IMR-90 (cell line): Measurements from ENCODE around the gene COPZ1. TPM values are rescaled to one million over a fixed set of nuclear protein-coding genes. Genes with fewer than 3 reads are reported as not detected.

Experiments
- ATAC-seq: fragments of 200-7000 bp; cut with Tn5 transposase; 2 replicates; pipeline ENCODE4 v1.9.1; 2020; ENCODE audit warnings: low read depth, mild to moderate bottlenecking, moderate library complexity
- BruUV-seq: library from RNA; stranded (reverse); fragments of 400-500 nt; replicated peaks from 2 replicates; lab custom pipeline; 2021; lab: Mats Ljungman, UMichigan
- CTCF ChIA-PET: fragments of 300-600 bp; formaldehyde crosslinking; extraction: SDS; loops from one replicate; lab custom pipeline; 2021; ENCODE audit warnings: antibody characterized with exemption; lab: Yijun Ruan, JAX
- POLR2A ChIA-PET: fragments of 300-600 bp; sonication (Branson Sonifier 250); formaldehyde crosslinking; loops from one replicate; lab custom pipeline; 2022; ENCODE audit warnings: antibody characterized with exemption; ENCODE audit not compliant: unreplicated experiment; lab: Charles Lee
- DNase-seq: peaks from one replicate; pipeline ENCODE4 v3.0.0; 2013
- H2AFZ ChIP-seq: replicated peaks from 2 replicates; pipeline ENCODE3; 2013; ENCODE audit warnings: low read length, mild to moderate bottlenecking; ENCODE audit not compliant: poor library complexity
- H2AK5ac ChIP-seq: 2 replicates; pipeline ENCODE4 v1.6.1; 2013; ENCODE audit warnings: low read depth, low read length, inconsistent platforms
- H2AK9ac ChIP-seq: replicated peaks from 2 replicates; pipeline ENCODE3; 2013; ENCODE audit warnings: mild to moderate bottlenecking, low read depth, low read length, moderate library complexity; ENCODE audit not compliant: poor library complexity
- H2BK120ac ChIP-seq: 2 replicates; pipeline ENCODE4 v1.6.1; 2013; ENCODE audit warnings: low read depth, low read length, inconsistent platforms
- H2BK15ac ChIP-seq: 3 replicates; pipeline ENCODE4 v1.6.1; 2013; ENCODE audit warnings: low read depth, low read length, inconsistent platforms
- H2BK20ac ChIP-seq: 2 replicates; pipeline ENCODE4 v1.6.1; 2013; ENCODE audit warnings: low read depth, mild to moderate bottlenecking, inconsistent platforms, low read length, moderate library complexity
- H2BK5ac ChIP-seq: 2 replicates; pipeline ENCODE4 v1.6.1; 2013; ENCODE audit warnings: mild to moderate bottlenecking, low read depth, low read length, inconsistent platforms; ENCODE audit not compliant: poor library complexity, severe bottlenecking
- H3K14ac ChIP-seq: replicated peaks from 2 replicates; pipeline ENCODE4 v1.6.1; 2013; ENCODE audit warnings: low read depth, low read length, inconsistent platforms
- H3K18ac ChIP-seq: 2 replicates; pipeline ENCODE4 v1.6.1; 2013; ENCODE audit warnings: low read depth, low read length, control low read depth
- H3K23ac ChIP-seq: 2 replicates; pipeline ENCODE4 v1.6.1; 2013; ENCODE audit warnings: low read depth, low read length, inconsistent platforms
- H3K27ac ChIP-seq: 2 replicates; pipeline ENCODE4 v1.5.1; 2013; ENCODE audit warnings: mild to moderate bottlenecking, control low read depth, low read length; ENCODE audit not compliant: insufficient read depth
- H3K27me3 ChIP-seq: 2 replicates; pipeline ENCODE4 v1.6.1; 2013; ENCODE audit warnings: low read length; ENCODE audit not compliant: control insufficient read depth, insufficient read depth
- H3K36me3 ChIP-seq: 2 replicates; pipeline ENCODE4 v1.6.1; 2013; ENCODE audit warnings: low read length, mixed read lengths; ENCODE audit not compliant: control insufficient read depth, insufficient read depth
- H3K4ac ChIP-seq: 2 replicates; pipeline ENCODE4 v1.6.1; 2013; ENCODE audit warnings: low read depth, low read length, inconsistent platforms
- H3K4me1 ChIP-seq: 2 replicates; pipeline ENCODE4 v1.6.1; 2013; ENCODE audit warnings: low read length, mixed read lengths; ENCODE audit not compliant: control insufficient read depth, insufficient read depth
- H3K4me2 ChIP-seq: 2 replicates; pipeline ENCODE4 v1.6.1; 2013; ENCODE audit warnings: low read depth, mild to moderate bottlenecking, control low read depth, low read length, moderate library complexity
- H3K4me3 ChIP-seq: 2 replicates; pipeline ENCODE4 v1.5.1; 2013; ENCODE audit warnings: low read depth, mild to moderate bottlenecking, control low read depth, low read length, moderate library complexity; ENCODE audit not compliant: insufficient read depth
- H3K56ac ChIP-seq: 2 replicates; pipeline ENCODE4 v1.6.1; 2013; ENCODE audit warnings: low read length, inconsistent platforms; ENCODE audit not compliant: insufficient read depth; ENCODE audit errors: extremely low read depth
- H3K79me1 ChIP-seq, 2 experiments: 2 replicates each; pipeline ENCODE4 v1.6.1; 2013; ENCODE audit warnings: low read length in 2 of 2, inconsistent platforms in 1 of 2, low read depth in 1 of 2
- H3K9ac ChIP-seq: 2 replicates; pipeline ENCODE4 v1.6.1; 2013; ENCODE audit warnings: low read depth, low read length, control low read depth
- H3K9me1 ChIP-seq: 2 replicates; pipeline ENCODE4 v1.6.1; 2013; ENCODE audit warnings: low read length, inconsistent platforms; ENCODE audit not compliant: insufficient read depth
- H3K9me3 ChIP-seq: 2 replicates; pipeline ENCODE4 v1.6.1; 2013; ENCODE audit warnings: low read length; ENCODE audit not compliant: control insufficient read depth, insufficient read depth
- H4K20me1 ChIP-seq: 2 replicates; pipeline ENCODE4 v1.6.1; 2013; ENCODE audit warnings: low read length, inconsistent platforms; ENCODE audit not compliant: insufficient read depth
- H4K5ac ChIP-seq: 2 replicates; pipeline ENCODE4 v1.6.1; 2013; ENCODE audit warnings: mild to moderate bottlenecking, low read depth, low read length, control low read depth
- H4K8ac ChIP-seq, 2 experiments: 2 replicates each; pipeline ENCODE4 v1.6.1; 2013; ENCODE audit warnings: low read depth in 2 of 2, low read length in 2 of 2, control low read depth in 1 of 2, inconsistent platforms in 1 of 2
- H4K91ac ChIP-seq: 2 replicates; pipeline ENCODE4 v1.6.1; 2013; ENCODE audit warnings: low read depth, low read length, inconsistent platforms; ENCODE audit not compliant: insufficient read depth
- BHLHE40 ChIP-seq: fragments of 150-350 bp; IDR thresholded peaks from 2 replicates; pipeline ENCODE4 v1.6.1; 2016; ENCODE audit warnings: mild to moderate bottlenecking, low read depth, low read length
- CEBPB ChIP-seq: IDR thresholded peaks from 2 replicates; pipeline ENCODE4 v1.6.1; 2012; ENCODE audit warnings: low read depth, low read length, improper control_type of control experiment
- CHD1 ChIP-seq: IDR thresholded peaks from 2 replicates; pipeline ENCODE4 v1.6.1; 2012; ENCODE audit warnings: low read depth, low read length, improper control_type of control experiment
- FOS ChIP-seq: fragments of 150-350 bp; IDR thresholded peaks from 2 replicates; pipeline ENCODE4 v1.6.1; 2016; ENCODE audit warnings: low read depth, low read length
- MAFK ChIP-seq: IDR thresholded peaks from 2 replicates; pipeline ENCODE4 v1.6.1; 2012; ENCODE audit warnings: low read depth, low read length, improper control_type of control experiment
- MAZ ChIP-seq: IDR thresholded peaks from 2 replicates; pipeline ENCODE4 v1.6.1; 2012; ENCODE audit warnings: low read depth, mild to moderate bottlenecking, low read length, improper control_type of control experiment, moderate library complexity, borderline replicate concordance
- MXI1 ChIP-seq: IDR thresholded peaks from 2 replicates; pipeline ENCODE4 v1.6.1; 2012; ENCODE audit warnings: low read depth, mild to moderate bottlenecking, low read length, moderate library complexity, borderline replicate concordance
- NFE2L2 ChIP-seq: fragments of 150-350 bp; IDR thresholded peaks from 2 replicates; pipeline ENCODE4 v1.6.1; 2016; ENCODE audit warnings: low read depth, mild to moderate bottlenecking, low read length
- POLR2A ChIP-seq: IDR thresholded peaks from 2 replicates; pipeline ENCODE4 v1.6.1; 2012; ENCODE audit warnings: mild to moderate bottlenecking, low read depth, low read length
- RAD21 ChIP-seq: IDR thresholded peaks from 2 replicates; pipeline ENCODE4 v1.6.1; 2012; ENCODE audit warnings: low read length, improper control_type of control experiment
- RCOR1 ChIP-seq: IDR thresholded peaks from 2 replicates; pipeline ENCODE4 v1.6.1; 2012; ENCODE audit warnings: mild to moderate bottlenecking, low read length, improper control_type of control experiment; ENCODE audit not compliant: insufficient replicate concordance
- RFX5 ChIP-seq: IDR thresholded peaks from 2 replicates; pipeline ENCODE4 v1.8.0; 2012; ENCODE audit warnings: low read depth, mild to moderate bottlenecking, low read length, moderate library complexity
- WGBS, 2 experiments: methylation state at CpG; one replicate each; pipeline versions ENCODE4 v1.1.5 to v1.1.7; 2013; ENCODE audit warnings: missing lambda C conversion rate in 2 of 2; ENCODE audit not compliant: insufficient read length in 1 of 2; ENCODE audit errors: extremely low coverage in 2 of 2; 5-methylcytosine and 5-hydroxymethylcytosine counted together
- dilution Hi-C: fragments of 300-500 bp; cut with HindIII; formaldehyde crosslinking; loops from one replicate; pipeline ENCODE4 v1.14.3; 2018; ENCODE audit warnings: low sequenced_read_pairs; ENCODE audit not compliant: unreplicated experiment
- in situ Hi-C: fragments of 300-500 bp; cut with MboI; formaldehyde crosslinking; loops from 3 replicates; pipeline ENCODE4 v1.14.3; 2019; ENCODE audit warnings: low sequenced_read_pairs, inconsistent platforms, mixed read lengths
- intact Hi-C: fragments of 100-400 bp; cut with micrococcal nuclease; formaldehyde crosslinking; loops from 2 replicates; pipeline ENCODE4 v1.10.0; 2022
- polyA plus RNA-seq, 3 experiments: library from polyadenylated mRNA; depleted of rRNA; stranded (reverse); fragments of >200 nt; gene quantifications; 2 replicates each; pipeline ENCODE4 v1.2.3, GENCODE V29; 2012; ENCODE audit warnings: low replicate concordance in 1 of 3
- total RNA-seq: library from RNA; depleted of rRNA; stranded (reverse); fragments of >200 nt; gene quantifications from 2 replicates; pipeline ENCODE4 v1.2.3, GENCODE V29; 2012
- TF ChIP-seq, protein P1 (sequence below): conservative IDR thresholded peaks from 2 replicates; pipeline ENCODE4 v1.5.1; 2012; ENCODE audit warnings: mild to moderate bottlenecking, low read depth, low read length, improper control_type of control experiment
- TF ChIP-seq, protein P2 (sequence below): fragments of 150-350 bp; IDR thresholded peaks from 2 replicates; pipeline ENCODE4 v1.6.1; 2017; ENCODE audit warnings: mild to moderate bottlenecking, antibody characterized with exemption, low read length, low read depth
- TF ChIP-seq, protein P3 (sequence below): fragments of 150-350 bp; IDR thresholded peaks from 2 replicates; pipeline ENCODE4 v1.6.1; 2016; ENCODE audit warnings: low read depth, mild to moderate bottlenecking, low read length, moderate library complexity, borderline replicate concordance

COPZ1 gene
- total and polyA plus RNA-seq, 2 of the 4 experiments (the other 2 are of a cell fraction) = 187 to 382 TPM

- H3K4me1 ChIP-seq = peaks cover 3% of the 10 kb centered on the region
- H3K4me3 ChIP-seq = no peak overlapping the region
- H3K18ac ChIP-seq = no peak overlapping the region
- BruUV-seq = no TSS peak
- in situ Hi-C loops (no loop called here), dilution Hi-C loops (no loop called here), intact Hi-C loops (no loop called here)
- H3K9me3 ChIP-seq = no peaks in the 10 kb centered on the region
- H3K4ac ChIP-seq = no peak overlapping the region
- no peak overlapping the region for H2BK20ac ChIP-seq
- ChIA-PET CTCF (interaction anchor here (1.1 to 1.2 kb wide), 2 partner anchors 29 to 53 kb away, joined by 3 read pairs; no protein-coding TSS in a partner anchor), POLR2A (interaction anchor here (0.7 kb wide), 1 partner anchor 1022 kb away, joined by 5 read pairs; no protein-coding TSS in a partner anchor)
- H2AFZ ChIP-seq = no peak overlapping the region
- peaks cover 21% of the 10 kb centered on the region for H3K27me3 ChIP-seq
- H3K27ac ChIP-seq = no peak overlapping the region
- H4K20me1 ChIP-seq = no peaks in the 10 kb centered on the region
- no peak overlapping the region for H3K9ac ChIP-seq
- H3K14ac ChIP-seq = no peak overlapping the region
- H2AK9ac ChIP-seq = no peak overlapping the region
- no peak overlapping the region for H2BK5ac ChIP-seq
- H3K4me2 ChIP-seq = no peak overlapping the region
- no peak overlapping the region for H2AK5ac ChIP-seq
- no peak overlapping the region for H3K23ac ChIP-seq
- ATAC-seq = no peak
- H4K8ac ChIP-seq = no peak overlapping the region
- WGBS, 2 experiments = 67% methylated on average over 1 of the region's 8 CpGs; no CpG with 5 or more reads in 1 of the 2 experiments
- H3K79me1 ChIP-seq = no peaks in the 10 kb centered on the region
- no peaks in the 10 kb centered on the region for H3K9me1 ChIP-seq
- no peak overlapping the region for H2BK120ac ChIP-seq
- no peak overlapping the region for H2BK15ac ChIP-seq
- TF ChIP-seq RAD21 (no peak), FOS (no peak), CEBPB (no peak), MAFK (no peak), MXI1 (no peak), RFX5 (no peak), POLR2A (no peak), NFE2L2 (no peak), BHLHE40 (no peak), MAZ (no peak), CHD1 (no peak), RCOR1 (no peak)
- TF ChIP-seq, protein P1, sequence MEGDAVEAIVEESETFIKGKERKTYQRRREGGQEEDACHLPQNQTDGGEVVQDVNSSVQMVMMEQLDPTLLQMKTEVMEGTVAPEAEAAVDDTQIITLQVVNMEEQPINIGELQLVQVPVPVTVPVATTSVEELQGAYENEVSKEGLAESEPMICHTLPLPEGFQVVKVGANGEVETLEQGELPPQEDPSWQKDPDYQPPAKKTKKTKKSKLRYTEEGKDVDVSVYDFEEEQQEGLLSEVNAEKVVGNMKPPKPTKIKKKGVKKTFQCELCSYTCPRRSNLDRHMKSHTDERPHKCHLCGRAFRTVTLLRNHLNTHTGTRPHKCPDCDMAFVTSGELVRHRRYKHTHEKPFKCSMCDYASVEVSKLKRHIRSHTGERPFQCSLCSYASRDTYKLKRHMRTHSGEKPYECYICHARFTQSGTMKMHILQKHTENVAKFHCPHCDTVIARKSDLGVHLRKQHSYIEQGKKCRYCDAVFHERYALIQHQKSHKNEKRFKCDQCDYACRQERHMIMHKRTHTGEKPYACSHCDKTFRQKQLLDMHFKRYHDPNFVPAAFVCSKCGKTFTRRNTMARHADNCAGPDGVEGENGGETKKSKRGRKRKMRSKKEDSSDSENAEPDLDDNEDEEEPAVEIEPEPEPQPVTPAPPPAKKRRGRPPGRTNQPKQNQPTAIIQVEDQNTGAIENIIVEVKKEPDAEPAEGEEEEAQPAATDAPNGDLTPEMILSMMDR = no peak
- TF ChIP-seq, protein P2, sequence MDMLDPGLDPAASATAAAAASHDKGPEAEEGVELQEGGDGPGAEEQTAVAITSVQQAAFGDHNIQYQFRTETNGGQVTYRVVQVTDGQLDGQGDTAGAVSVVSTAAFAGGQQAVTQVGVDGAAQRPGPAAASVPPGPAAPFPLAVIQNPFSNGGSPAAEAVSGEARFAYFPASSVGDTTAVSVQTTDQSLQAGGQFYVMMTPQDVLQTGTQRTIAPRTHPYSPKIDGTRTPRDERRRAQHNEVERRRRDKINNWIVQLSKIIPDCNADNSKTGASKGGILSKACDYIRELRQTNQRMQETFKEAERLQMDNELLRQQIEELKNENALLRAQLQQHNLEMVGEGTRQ = no peak
- TF ChIP-seq, protein P3, sequence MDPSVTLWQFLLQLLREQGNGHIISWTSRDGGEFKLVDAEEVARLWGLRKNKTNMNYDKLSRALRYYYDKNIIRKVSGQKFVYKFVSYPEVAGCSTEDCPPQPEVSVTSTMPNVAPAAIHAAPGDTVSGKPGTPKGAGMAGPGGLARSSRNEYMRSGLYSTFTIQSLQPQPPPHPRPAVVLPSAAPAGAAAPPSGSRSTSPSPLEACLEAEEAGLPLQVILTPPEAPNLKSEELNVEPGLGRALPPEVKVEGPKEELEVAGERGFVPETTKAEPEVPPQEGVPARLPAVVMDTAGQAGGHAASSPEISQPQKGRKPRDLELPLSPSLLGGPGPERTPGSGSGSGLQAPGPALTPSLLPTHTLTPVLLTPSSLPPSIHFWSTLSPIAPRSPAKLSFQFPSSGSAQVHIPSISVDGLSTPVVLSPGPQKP = no peak
- no peaks in the 10 kb centered on the region for H3K36me3 ChIP-seq
- H3K56ac ChIP-seq = no peak overlapping the region
- no peak overlapping the region for H4K91ac ChIP-seq
- no peak overlapping the region for H4K5ac ChIP-seq
- DNase-seq = no peak
Observed at GRCh38 chr12:54306925-54307741, 17.8 kb upstream of the COPZ1 start.
